Pancreas (tissue), 10 donors: Measurements from ENCODE around the gene MTG2. TPM values are rescaled to one million over a fixed set of nuclear protein-coding genes. Genes with fewer than 3 reads are reported as not detected.

ENCODE experiments used
- ATAC-seq, 4 donors: fragments of 200-7000 bp; cut with Tn5 transposase; one replicate each; pipeline versions ENCODE4 v1.8.0 to v1.9.1; 2020; ENCODE audit warnings: mild to moderate bottlenecking in 4 of 4, moderate library complexity in 4 of 4
- DNase-seq, 6 donors: peaks; one replicate each; pipeline ENCODE4 v3.0.0-alpha.2; 2020
- FAIRE-seq: peaks from 2 replicates; lab custom pipeline; 2012; peaks lifted over from hg19 to GRCh38; lab: Jason Lieb, UNC
- H3K27ac ChIP-seq, 4 donors: fragments of 200-600 bp; sonication (generic); 1 replicate in 3 of 4; 2 replicates in 1 of 4; pipeline versions ENCODE4 v1.5.0 to v1.8.0; 2020
- H3K27me3 ChIP-seq, 4 donors: fragments of 200-600 bp; one replicate each; pipeline ENCODE4 v1.8.0; 2021
- H3K36me3 ChIP-seq, 3 donors: fragments of 200-600 bp; sonication (generic) in 1 of 3; one replicate each; pipeline versions ENCODE4 v1.5.0 to v1.8.0; 2020 to 2021
- H3K4me1 ChIP-seq, 3 donors: fragments of 200-600 bp; one replicate each; pipeline ENCODE4 v1.8.0; 2021
- H3K4me3 ChIP-seq, 4 donors: fragments of 200-600 bp; sonication (generic) in 2 of 4; one replicate each; pipeline versions ENCODE4 v1.5.0 to v1.8.0; 2020 to 2021
- H3K9me3 ChIP-seq, 4 donors: fragments of 200-600 bp; one replicate each; pipeline ENCODE4 v1.8.0; 2021
- CTCF ChIP-seq, 4 donors: fragments of 200-600 bp; sonication (generic) in 3 of 4; IDR thresholded peaks; one replicate each; pipeline versions ENCODE4 v1.5.0 to v1.8.0; 2021; ENCODE audit warnings: antibody characterized with exemption in 4 of 4
- WGBS, 2 donors: extraction: QIAGEN DNeasy Blood & Tissue Kit; methylation state at CpG; one replicate each; pipeline ENCODE4 v1.1.7; 2013; 5-methylcytosine and 5-hydroxymethylcytosine counted together
- intact Hi-C, 3 donors: fragments of 100-400 bp; cut with DNase I; formaldehyde crosslinking; loops; one replicate each; pipeline versions ENCODE4 v1.11.1 to v1.14.2; 2022
- polyA plus RNA-seq, 2 donors: library from polyadenylated mRNA; stranded (reverse); fragments of 200-250 nt; gene quantifications; one replicate each; pipeline ENCODE4 v1.2.3, GENCODE V29; 2013
- total RNA-seq, 6 donors: library from RNA; stranded (reverse); fragmentation: NEBNext Ultra II Directional in 4 of 6; extraction: Animal tissue kit (Norgen Biotek cat#: 25700) in 4 of 6; gene quantifications; one replicate each; pipeline versions ENCODE4 v1.2.1 to v1.2.4, GENCODE V29; 2021 to 2023
- donor health status: healthy with polysubstance abuse.
- donor health status: DM: no; HTN: no; CAD: no; lungs with moderate emphysema.
- donor health status: DM: no; HTN: no; CAD: no.
- donor health status: control.
- donor health status: control.
- donor health status: Bipolar disorder and iron deficiency.
- donor health status: DM: yes; HTN: yes; CAD: no.
- donor health status: DM: no; HTN: no; CAD: no.
- donor health status: DM: no; HTN: no; CAD: no.
- donor health status: DM: yes; HTN: yes; CAD: no.

Gene MTG2
- total and polyA plus RNA-seq, 8 donors: 9.7 to 55.3 (median 14.2) TPM

- no peak for TF ChIP-seq CTCF (IDR thresholded peaks at IDR 0.05)
- Histone ChIP-seq H3K4me1 (no peaks in the 10 kb centered on the region), H3K9me3 (no peaks in the 10 kb centered on the region), H3K36me3 (peaks cover 5 to 49% (median 16%) of the 10 kb centered on the region in 3 donors), H3K4me3 (no peak overlapping the region), H3K27me3 (no peaks in the 10 kb centered on the region), H3K27ac (no peak overlapping the region)
- DNase-seq (peak in 2 of 6 donors; percentile 13 to 28), FAIRE-seq (no peak), ATAC-seq (no peak)
- 87 to 98% methylated on average over 9 of the region's 9 CpGs for WGBS, 2 donors
- intact Hi-C loops: no loop called here
Measured at GRCh38 chr20:62197311-62197710, 14.5 kb downstream of the MTG2 start.

- peak in 3 of 6 donors; percentile 12 to 48 (median 36) for DNase-seq
- H3K36me3 ChIP-seq: peaks cover 5 to 49% (median 16%) of the 10 kb centered on the region in 3 donors
- intact Hi-C loops: no loop called here
- TF ChIP-seq CTCF (IDR thresholded peaks at IDR 0.05): no peak
- no peak for ATAC-seq
- H3K27me3 ChIP-seq: no peaks in the 10 kb centered on the region
- H3K9me3 ChIP-seq: no peaks in the 10 kb centered on the region
- no peak overlapping the region for H3K4me3 ChIP-seq
- H3K4me1 ChIP-seq: no peaks in the 10 kb centered on the region
- H3K27ac ChIP-seq: no peak overlapping the region
- no peak for FAIRE-seq
- 91 to 95% methylated on average over 18 of the region's 18 CpGs for WGBS, 2 donors
Measured at GRCh38 chr20:62197801-62198200, 15.0 kb downstream of the MTG2 start.

GRCh38 chr20:62198496-62198895, 15.7 kb downstream of the MTG2 start:
- ATAC-seq: no peak
- H3K27me3 ChIP-seq: no peaks in the 10 kb centered on the region
- FAIRE-seq: no peak

GRCh38 chr20:62198931-62199330, 16.1 kb downstream of the MTG2 start:
- Histone ChIP-seq H3K4me1 (no peaks in the 10 kb centered on the region), H3K36me3 (peaks cover 5 to 49% (median 16%) of the 10 kb centered on the region in 3 donors), H3K9me3 (no peaks in the 10 kb centered on the region), H3K27ac (no peak overlapping the region), H3K27me3 (no peaks in the 10 kb centered on the region), H3K4me3 (no peak overlapping the region)
- TF ChIP-seq CTCF (IDR thresholded peaks at IDR 0.05): no peak
- ATAC-seq (no peak), FAIRE-seq (no peak), DNase-seq (peak in 3 of 6 donors; percentile 8 to 56 (median 44))
- WGBS, 2 donors: 98% methylated on average over 18 of the region's 18 CpGs
- intact Hi-C loops: no loop called here

More at GRCh38 chr20:62198496-62198895, 15.7 kb downstream of the MTG2 start:
- WGBS, 2 donors: 93 to 97% methylated on average over 16 to 17 of the region's 17 CpGs
- Histone ChIP-seq H3K4me3 (no peak overlapping the region), H3K27ac (no peak overlapping the region), H3K4me1 (no peaks in the 10 kb centered on the region), H3K36me3 (peaks cover 5 to 49% (median 16%) of the 10 kb centered on the region in 3 donors), H3K9me3 (no peaks in the 10 kb centered on the region)
- DNase-seq: peak in 3 of 6 donors; percentile 6 to 47 (median 33)
- TF ChIP-seq CTCF (IDR thresholded peaks at IDR 0.05): no peak
- intact Hi-C loops: no loop called here

- no peak overlapping the region for H3K27ac ChIP-seq
- peak in 3 of 6 donors; percentile 22 to 65 (median 45) for DNase-seq
- TF ChIP-seq CTCF (IDR thresholded peaks at IDR 0.05): no peak
- no peak for FAIRE-seq
- ATAC-seq: no peak
- H3K4me1 ChIP-seq: no peaks in the 10 kb centered on the region
- H3K9me3 ChIP-seq: no peaks in the 10 kb centered on the region
- intact Hi-C loops: no loop called here
- no peak overlapping the region for H3K4me3 ChIP-seq
- H3K27me3 ChIP-seq: no peaks in the 10 kb centered on the region
- peaks cover 5 to 45% (median 16%) of the 10 kb centered on the region in 3 donors for H3K36me3 ChIP-seq
- 93 to 95% methylated on average over 38 of the region's 38 CpGs for WGBS, 2 donors
Measured at GRCh38 chr20:62200491-62201172, 17.8 kb downstream of the MTG2 start.
